Karpas-422 (cell line): Measurements from ENCODE around the gene NAV2. TPM values are rescaled to one million over a fixed set of nuclear protein-coding genes. Genes with fewer than 3 reads are reported as not detected.

Source experiments
- DNase-seq: peaks from one replicate; pipeline ENCODE4 v3.0.0-alpha.2; 2015
- H2AFZ ChIP-seq: fragments of 200-600 bp; sonication (generic); 2 replicates; pipeline ENCODE4 v1.6.1; 2014; ENCODE audit warnings: antibody characterized with exemption, low read length, mixed read lengths
- H3K27ac ChIP-seq: fragments of 200-600 bp; sonication (generic); 2 replicates; pipeline ENCODE4 v1.5.1; 2014; ENCODE audit warnings: mild to moderate bottlenecking, low read length, moderate library complexity
- H3K27me3 ChIP-seq: fragments of 200-600 bp; sonication (generic); 2 replicates; pipeline ENCODE4 v1.6.1; 2014; ENCODE audit warnings: low read length, mixed read lengths
- H3K36me3 ChIP-seq: fragments of 200-600 bp; sonication (generic); 2 replicates; pipeline ENCODE4 v1.6.1; 2014; ENCODE audit warnings: low read length, mixed read lengths; ENCODE audit not compliant: insufficient read depth
- H3K4me1 ChIP-seq: fragments of 200-600 bp; sonication (generic); 2 replicates; pipeline ENCODE4 v1.6.1; 2014; ENCODE audit warnings: mild to moderate bottlenecking, low read length, mixed read lengths
- H3K4me2 ChIP-seq: fragments of 200-600 bp; sonication (generic); 2 replicates; pipeline ENCODE4 v1.6.1; 2014; ENCODE audit warnings: low read length, low read depth, mild to moderate bottlenecking; ENCODE audit not compliant: poor library complexity, severe bottlenecking
- H3K4me3 ChIP-seq: fragments of 200-600 bp; sonication (generic); 2 replicates; pipeline ENCODE4 v1.5.1; 2014; ENCODE audit warnings: mild to moderate bottlenecking, antibody characterized with exemption, low read length, mixed read lengths
- H3K79me2 ChIP-seq: fragments of 200-600 bp; sonication (generic); 2 replicates; pipeline ENCODE4 v1.6.1; 2014; ENCODE audit warnings: mild to moderate bottlenecking, low read length, mixed read lengths
- H3K9ac ChIP-seq: fragments of 200-600 bp; sonication (generic); 2 replicates; pipeline ENCODE4 v1.6.0; 2014; ENCODE audit warnings: low read length
- H3K9me2 ChIP-seq: fragments of 200-600 bp; sonication (generic), shearing (Covaris generic); replicated peaks from 2 replicates; pipeline ENCODE4 v1.6.0; 2014; ENCODE audit warnings: mild to moderate bottlenecking, low read length, moderate library complexity; ENCODE audit not compliant: insufficient read depth
- H3K9me3 ChIP-seq: fragments of 300-700, 200-600 bp; sonication (generic); 2 replicates; pipeline ENCODE4 v1.6.1; 2014; ENCODE audit warnings: low read length, mixed read lengths
- H4K20me1 ChIP-seq: fragments of 200-600 bp; sonication (generic); 2 replicates; pipeline ENCODE4 v1.6.1; 2014; ENCODE audit warnings: mild to moderate bottlenecking, antibody characterized with exemption, low read length, low read depth; ENCODE audit not compliant: insufficient read depth
- total RNA-seq: library from RNA; depleted of rRNA; stranded (reverse); fragments of >200 nt; shearing (Covaris generic); gene quantifications from 2 replicates; pipeline ENCODE4 v1.2.3, GENCODE V29; 2014; ENCODE audit warnings: low replicate concordance

Gene NAV2
- total RNA-seq, 1 experiment from 2014 or later = not detected

DNA sequence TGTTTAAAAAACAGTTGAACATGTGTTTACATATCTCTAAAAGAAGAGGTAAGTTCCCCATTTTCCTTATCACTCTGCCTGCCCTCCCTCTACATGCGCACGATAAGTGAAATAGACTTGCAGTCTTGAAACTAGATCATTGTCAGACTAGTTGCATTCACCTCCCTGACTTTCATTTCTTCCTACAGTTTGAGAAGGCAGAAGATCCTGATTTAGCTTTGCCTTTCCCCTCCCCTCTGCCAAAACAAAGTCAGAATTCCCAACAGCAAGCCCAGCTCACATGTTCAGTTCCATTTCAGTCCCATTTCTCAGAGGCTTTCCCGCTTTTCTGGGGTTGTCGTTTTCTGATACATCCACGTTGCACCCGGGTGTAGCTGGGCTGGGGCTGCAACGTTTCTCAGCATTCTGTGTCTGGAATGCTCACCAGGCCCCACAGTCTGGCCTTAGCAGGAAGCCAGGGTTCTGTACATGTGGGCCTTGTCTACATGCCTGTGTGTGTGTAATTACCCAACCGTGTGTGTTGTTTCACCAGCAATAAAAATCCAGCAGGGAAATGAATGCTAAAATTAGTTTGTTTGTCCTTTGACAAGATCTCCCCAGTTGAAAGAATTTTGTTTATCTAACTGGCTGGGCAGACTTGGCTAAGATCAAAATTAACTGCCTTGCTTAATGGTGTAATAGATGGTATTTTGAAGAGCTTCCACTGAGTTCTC, 268.5 kb downstream of the NAV2 start:
- no peaks in the 10 kb centered on the region for H3K79me2 ChIP-seq
- no peaks in the 10 kb centered on the region for H3K36me3 ChIP-seq
- H3K4me1 ChIP-seq = peaks cover 20% of the 10 kb centered on the region
- H3K4me2 ChIP-seq = no peak overlapping the region
- H3K27me3 ChIP-seq = no peaks in the 10 kb centered on the region; the same call in 1 of the 2 replicates
- H2AFZ ChIP-seq = no peak overlapping the region
- H3K9me2 ChIP-seq = no peaks in the 10 kb centered on the region
- no peaks in the 10 kb centered on the region; the same call in 1 of the 2 replicates for H4K20me1 ChIP-seq
- no peaks in the 10 kb centered on the region for H3K9me3 ChIP-seq
- no peak overlapping the region for H3K4me3 ChIP-seq
- no peak overlapping the region for H3K27ac ChIP-seq
- DNase-seq = no peak
- no peak overlapping the region for H3K9ac ChIP-seq

DNA sequence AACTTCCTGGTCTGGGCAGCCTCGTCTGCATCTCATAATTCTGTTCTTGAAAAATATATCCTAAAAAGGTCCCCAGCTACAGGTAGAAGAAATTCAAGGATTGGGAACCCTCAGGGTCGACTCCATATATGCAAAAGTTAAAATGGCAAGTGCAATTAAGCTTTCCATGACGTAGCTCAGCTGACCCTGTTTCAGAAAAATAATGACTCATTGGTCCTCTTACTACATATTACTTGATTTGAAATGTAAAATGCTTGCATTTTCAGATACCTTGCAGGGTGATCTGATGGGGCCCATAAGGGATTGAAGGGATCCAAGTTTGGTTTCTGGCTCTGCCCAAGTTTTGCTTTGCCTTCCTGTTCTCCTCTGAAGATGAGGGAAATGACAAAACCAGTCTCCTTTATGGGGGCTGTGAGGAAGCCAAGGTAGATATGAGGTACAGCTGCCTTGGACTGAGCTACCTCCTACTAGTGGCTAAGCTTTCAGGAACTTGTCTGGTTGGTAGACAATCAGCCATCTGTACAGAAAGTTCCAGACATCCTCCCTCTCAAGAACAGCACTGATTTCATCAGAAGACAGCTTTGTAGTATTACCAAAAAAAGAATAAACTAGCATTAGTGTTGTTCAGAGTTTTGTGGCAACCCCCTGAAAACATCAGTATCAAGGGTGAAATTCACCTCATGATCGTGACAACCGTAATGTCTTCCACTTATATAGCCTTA, 270.3 kb downstream of the NAV2 start:
- no peaks in the 10 kb centered on the region for H3K36me3 ChIP-seq
- no peak overlapping the region for H2AFZ ChIP-seq
- H3K4me3 ChIP-seq = no peak overlapping the region
- H3K9ac ChIP-seq = no peak overlapping the region
- H3K27me3 ChIP-seq = no peaks in the 10 kb centered on the region
- H3K4me2 ChIP-seq = no peak overlapping the region
- no peaks in the 10 kb centered on the region; the same call in 1 of the 2 replicates for H4K20me1 ChIP-seq
- H3K9me3 ChIP-seq = no peaks in the 10 kb centered on the region
- H3K27ac ChIP-seq = no peak overlapping the region
- no peaks in the 10 kb centered on the region for H3K79me2 ChIP-seq
- H3K9me2 ChIP-seq = no peaks in the 10 kb centered on the region
- H3K4me1 ChIP-seq = peaks cover 20% of the 10 kb centered on the region
- DNase-seq = no peak

DNA sequence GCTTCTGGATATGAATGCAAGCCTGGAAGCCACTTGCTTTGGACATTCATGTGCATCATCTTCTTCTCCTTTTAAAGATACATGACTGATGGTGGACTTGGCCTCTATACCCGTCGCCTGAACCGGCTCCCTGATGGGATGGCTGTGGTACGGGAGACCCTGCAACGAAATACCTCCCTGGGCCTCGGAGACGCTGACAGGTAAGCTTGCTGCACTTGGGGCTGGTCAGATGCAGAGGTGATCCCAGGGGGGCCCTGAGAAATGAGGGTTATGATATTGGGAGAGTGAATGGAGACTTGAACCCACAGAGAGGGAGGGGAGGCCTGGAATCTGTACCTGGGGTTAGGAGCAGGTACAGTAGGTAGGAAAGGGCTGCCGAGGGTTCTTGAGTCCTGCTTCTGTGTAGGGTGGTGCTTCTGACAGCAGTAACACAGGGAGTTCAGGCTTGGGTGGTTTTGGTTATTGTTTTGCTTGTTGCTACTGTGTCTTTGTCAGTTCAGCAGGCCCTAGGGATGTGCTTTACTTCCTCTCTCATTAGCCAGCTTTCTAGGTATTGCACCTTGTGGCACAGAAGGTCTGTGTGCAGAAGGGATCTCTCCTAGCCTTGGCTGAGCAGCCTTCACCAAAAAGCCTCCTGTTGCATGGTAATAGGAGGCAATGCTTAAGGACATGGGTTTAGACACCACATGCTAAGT, 271.6 kb downstream of the NAV2 start:
- Histone ChIP-seq H3K4me2 (no peak overlapping the region), H3K27me3 (no peaks in the 10 kb centered on the region), H3K4me1 (peaks cover 15% of the 10 kb centered on the region), H3K27ac (no peak overlapping the region), H3K4me3 (no peak overlapping the region), H3K9me3 (no peaks in the 10 kb centered on the region), H4K20me1 (no peaks in the 10 kb centered on the region; the same call in 1 of the 2 replicates), H3K9me2 (no peaks in the 10 kb centered on the region), H3K79me2 (no peaks in the 10 kb centered on the region), H3K9ac (no peak overlapping the region), H2AFZ (no peak overlapping the region), H3K36me3 (no peaks in the 10 kb centered on the region)
- peak; percentile 56 for DNase-seq

DNA sequence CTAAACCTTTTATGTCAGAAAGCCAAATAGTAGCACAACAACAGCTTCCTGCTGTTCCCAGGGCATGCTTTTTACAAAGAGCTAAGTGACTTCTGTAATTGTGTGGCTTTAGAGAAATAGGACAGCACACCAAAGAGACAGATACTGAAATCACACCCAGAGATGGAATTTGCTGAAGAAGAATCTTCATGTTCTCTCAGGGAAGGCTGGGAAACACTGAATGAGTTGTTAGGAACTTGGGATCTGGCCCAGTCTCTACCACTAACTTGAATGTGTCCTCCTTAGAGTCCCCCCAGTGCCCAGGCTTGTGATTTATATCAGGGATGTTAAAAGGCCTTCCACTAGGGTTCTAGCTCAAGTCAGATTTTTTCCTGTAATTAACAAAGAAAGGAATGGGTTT, 272.5 kb downstream of the NAV2 start:
- Histone ChIP-seq H3K4me1 (peaks cover 7% of the 10 kb centered on the region), H2AFZ (no peak overlapping the region), H3K9me3 (no peaks in the 10 kb centered on the region), H3K27ac (no peak overlapping the region), H4K20me1 (no peaks in the 10 kb centered on the region; the same call in 1 of the 2 replicates), H3K79me2 (no peaks in the 10 kb centered on the region), H3K27me3 (no peaks in the 10 kb centered on the region), H3K9ac (no peak overlapping the region), H3K36me3 (no peaks in the 10 kb centered on the region), H3K4me3 (no peak overlapping the region), H3K9me2 (no peaks in the 10 kb centered on the region), H3K4me2 (no peak overlapping the region)
- DNase-seq = no peak

DNA sequence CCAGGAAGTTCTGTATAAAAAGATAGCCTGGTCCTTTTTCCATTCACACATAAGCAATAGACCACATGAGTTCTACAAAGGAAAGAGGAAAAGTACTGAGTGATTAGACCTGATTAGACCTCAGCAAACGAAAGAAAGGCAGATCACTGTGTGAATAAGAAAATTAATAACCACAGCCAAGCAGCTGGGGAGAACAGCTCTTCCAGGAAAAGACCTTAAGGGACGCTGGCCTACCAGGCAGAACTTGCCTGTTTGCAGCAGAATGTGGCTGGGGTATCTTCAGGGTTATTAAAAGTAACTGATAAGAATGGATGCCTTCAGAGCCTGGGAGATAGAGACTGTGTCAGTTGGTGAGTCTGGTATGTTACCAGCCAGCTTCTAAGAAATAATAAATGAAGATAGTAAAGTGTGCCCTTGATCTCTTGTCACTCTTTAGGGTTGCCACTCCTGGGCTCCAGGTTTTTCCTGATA, 274.7 kb downstream of the NAV2 start:
- no peak overlapping the region for H2AFZ ChIP-seq
- H3K27ac ChIP-seq = no peak overlapping the region
- H3K9ac ChIP-seq = no peak overlapping the region
- no peak overlapping the region for H3K4me2 ChIP-seq
- H3K9me3 ChIP-seq = no peaks in the 10 kb centered on the region
- no peaks in the 10 kb centered on the region for H3K36me3 ChIP-seq
- no peaks in the 10 kb centered on the region for H3K27me3 ChIP-seq
- no peaks in the 10 kb centered on the region for H3K79me2 ChIP-seq
- DNase-seq = no peak
- H3K4me3 ChIP-seq = no peak overlapping the region
- H3K4me1 ChIP-seq = peaks cover 7% of the 10 kb centered on the region
- H3K9me2 ChIP-seq = no peaks in the 10 kb centered on the region
- H4K20me1 ChIP-seq = no peaks in the 10 kb centered on the region; the same call in 1 of the 2 replicates

DNA sequence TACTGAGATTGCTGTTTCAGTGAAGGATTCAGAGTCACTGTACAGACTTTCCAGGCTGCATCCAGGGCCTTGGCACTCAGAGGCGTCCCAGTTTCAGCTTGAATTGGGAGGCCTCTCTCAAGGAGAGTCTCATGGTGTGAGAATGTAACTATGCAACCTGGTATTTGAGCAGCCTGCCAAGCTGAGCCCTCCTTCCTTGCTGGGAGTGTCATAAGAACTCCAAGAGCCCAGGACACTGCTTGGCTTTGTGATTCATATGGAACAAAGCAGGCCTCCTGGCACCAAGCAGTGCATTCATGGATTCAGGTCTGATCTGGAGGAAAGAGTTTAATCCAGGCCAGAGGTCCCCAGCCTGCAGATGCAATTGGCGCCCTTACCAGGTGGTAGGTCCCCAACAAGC, 276.0 kb downstream of the NAV2 start:
- no peaks in the 10 kb centered on the region for H3K36me3 ChIP-seq
- H3K9ac ChIP-seq = no peak overlapping the region
- peaks cover 7% of the 10 kb centered on the region for H3K4me1 ChIP-seq
- no peaks in the 10 kb centered on the region for H3K9me2 ChIP-seq
- H4K20me1 ChIP-seq = no peaks in the 10 kb centered on the region; the same call in 1 of the 2 replicates
- no peak for DNase-seq
- no peaks in the 10 kb centered on the region for H3K9me3 ChIP-seq
- H3K79me2 ChIP-seq = no peaks in the 10 kb centered on the region
- no peaks in the 10 kb centered on the region; the same call in 1 of the 2 replicates for H3K27me3 ChIP-seq
- H2AFZ ChIP-seq = no peak overlapping the region
- no peak overlapping the region for H3K4me2 ChIP-seq
- H3K4me3 ChIP-seq = no peak overlapping the region
- no peak overlapping the region for H3K27ac ChIP-seq

DNA sequence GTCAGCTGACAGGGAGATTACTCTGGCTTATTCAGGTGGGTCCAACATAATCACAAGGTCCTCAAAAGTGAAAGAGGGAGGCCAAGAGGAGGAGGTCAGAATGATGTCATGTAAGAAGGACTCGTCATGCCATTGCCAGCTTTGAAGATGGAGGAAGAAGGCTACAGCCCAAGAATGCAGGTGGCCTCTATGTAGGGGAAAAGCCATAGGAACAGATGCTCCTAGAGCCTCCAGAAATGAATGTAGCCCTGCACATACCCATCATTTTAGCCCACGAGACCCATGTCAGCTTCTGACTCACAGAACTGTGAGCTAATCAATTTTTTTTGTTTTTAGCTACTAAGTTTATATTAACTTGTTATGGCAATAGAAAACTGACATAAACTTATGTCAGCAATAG, 276.6 kb downstream of the NAV2 start:
- H3K9me3 ChIP-seq = no peaks in the 10 kb centered on the region
- no peaks in the 10 kb centered on the region for H3K79me2 ChIP-seq
- peaks cover 5% of the 10 kb centered on the region for H3K4me1 ChIP-seq
- H3K36me3 ChIP-seq = no peaks in the 10 kb centered on the region
- no peak overlapping the region for H3K4me2 ChIP-seq
- no peak overlapping the region for H3K27ac ChIP-seq
- no peaks in the 10 kb centered on the region; the same call in 1 of the 2 replicates for H3K27me3 ChIP-seq
- no peak overlapping the region for H3K9ac ChIP-seq
- H3K4me3 ChIP-seq = no peak overlapping the region
- no peak overlapping the region for H2AFZ ChIP-seq
- H3K9me2 ChIP-seq = no peaks in the 10 kb centered on the region
- no peak for DNase-seq
- H4K20me1 ChIP-seq = no peaks in the 10 kb centered on the region; the same call in 1 of the 2 replicates

DNA sequence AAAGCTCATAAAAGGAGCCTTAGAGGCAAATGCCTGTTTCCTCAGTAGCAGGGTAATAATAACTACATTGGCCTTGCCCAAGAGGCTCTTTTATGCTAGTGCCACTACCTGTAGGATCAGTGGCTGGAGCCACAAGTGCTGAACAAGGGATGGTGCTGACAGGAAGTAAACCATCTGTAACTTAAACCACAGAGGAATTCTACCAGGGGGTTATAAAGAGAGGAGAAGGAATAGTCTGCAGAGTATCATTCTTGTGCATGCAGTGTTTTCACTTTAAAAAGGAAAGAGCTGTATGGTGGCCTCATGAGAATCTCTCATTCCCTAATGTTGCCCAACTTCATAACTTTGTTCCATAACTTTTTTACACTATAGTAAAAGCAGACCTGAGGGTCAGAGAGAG, 279.5 kb downstream of the NAV2 start:
- no peaks in the 10 kb centered on the region; the same call in 1 of the 2 replicates for H3K27me3 ChIP-seq
- no peak overlapping the region for H3K4me3 ChIP-seq
- H3K27ac ChIP-seq = no peak overlapping the region
- H3K79me2 ChIP-seq = no peaks in the 10 kb centered on the region
- H3K9ac ChIP-seq = no peak overlapping the region
- H2AFZ ChIP-seq = no peak overlapping the region
- no peaks in the 10 kb centered on the region for H3K9me3 ChIP-seq
- H3K4me2 ChIP-seq = no peak overlapping the region
- H4K20me1 ChIP-seq = no peaks in the 10 kb centered on the region
- DNase-seq = no peak
- H3K9me2 ChIP-seq = no peaks in the 10 kb centered on the region
- H3K4me1 ChIP-seq = no peaks in the 10 kb centered on the region
- H3K36me3 ChIP-seq = no peaks in the 10 kb centered on the region
